HG03159 (cell line): ENCODE data around the gene GRID2.
"Not testable (repeated sequence)": the region's sequence is repeated elsewhere in the genome, so short reads cannot be mapped to it uniquely, and the experiment has no call there.

Experiments
- ATAC-seq: cut with Tn5 transposase; IDR thresholded peaks from one replicate; pipeline ENCODE4 v1.9.1; 2021; ENCODE audit warnings: mild to moderate bottlenecking, moderate library complexity; ENCODE audit not compliant: unreplicated experiment

GRID2 gene

DNA sequence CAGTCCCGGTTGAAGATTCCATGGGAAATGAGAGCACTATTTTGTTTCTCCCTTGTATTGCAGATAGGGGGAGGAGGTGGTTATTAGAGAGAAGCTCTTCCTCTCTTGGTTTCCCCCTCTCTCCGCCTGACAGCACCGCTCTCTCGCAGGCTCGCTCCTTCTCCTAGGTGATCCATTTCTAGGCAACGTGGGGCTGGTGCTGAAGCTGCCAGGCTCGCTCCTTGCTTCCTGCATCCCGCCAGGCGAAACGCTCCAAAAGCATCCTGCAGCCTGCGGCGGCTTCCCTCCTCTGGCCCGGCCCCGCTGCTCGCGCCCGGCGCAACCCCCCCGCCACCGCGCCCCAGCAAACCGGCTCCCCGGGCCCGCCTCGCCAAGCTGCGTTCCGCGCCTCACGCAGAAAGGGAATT, at the start of gene GRID2:
GRID2 (plus strand) TSS at position 346 of the 407 bp plus-strand sequence.
- ATAC-seq, result no peak

DNA sequence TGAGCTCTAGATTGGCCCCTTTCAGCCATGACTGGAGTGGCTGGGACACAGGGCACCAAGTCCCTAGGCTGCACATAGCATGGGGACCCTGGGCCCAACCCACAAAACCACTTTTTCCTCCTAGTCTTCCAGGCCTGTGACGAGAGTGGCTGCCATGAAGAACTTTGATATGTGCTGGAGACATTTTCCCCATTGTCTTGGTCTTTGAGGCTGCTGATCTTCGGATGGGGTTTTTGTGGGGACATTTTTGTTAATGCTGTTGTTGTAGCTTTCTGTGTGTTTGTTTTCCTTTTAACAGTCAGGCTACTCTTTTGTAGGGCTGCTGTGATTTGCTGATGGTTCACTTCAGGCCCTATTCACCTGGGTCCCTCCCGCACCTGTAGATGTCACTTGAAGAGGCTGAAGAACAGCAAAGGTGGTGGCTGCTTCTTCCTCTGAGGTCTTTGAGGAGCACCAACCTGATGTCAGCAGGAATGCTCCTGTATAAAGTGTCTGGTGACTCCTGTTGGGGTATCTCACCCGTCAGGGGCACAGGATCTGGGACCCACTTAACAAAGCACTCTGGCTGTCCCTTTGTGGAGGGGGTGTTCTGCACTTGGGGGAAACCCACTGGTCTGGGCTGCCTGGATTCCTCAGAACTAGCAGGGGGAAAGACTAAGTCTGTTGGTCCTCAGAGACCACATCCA, 49.6 kb upstream of the GRID2 start:
- no peak for ATAC-seq

DNA sequence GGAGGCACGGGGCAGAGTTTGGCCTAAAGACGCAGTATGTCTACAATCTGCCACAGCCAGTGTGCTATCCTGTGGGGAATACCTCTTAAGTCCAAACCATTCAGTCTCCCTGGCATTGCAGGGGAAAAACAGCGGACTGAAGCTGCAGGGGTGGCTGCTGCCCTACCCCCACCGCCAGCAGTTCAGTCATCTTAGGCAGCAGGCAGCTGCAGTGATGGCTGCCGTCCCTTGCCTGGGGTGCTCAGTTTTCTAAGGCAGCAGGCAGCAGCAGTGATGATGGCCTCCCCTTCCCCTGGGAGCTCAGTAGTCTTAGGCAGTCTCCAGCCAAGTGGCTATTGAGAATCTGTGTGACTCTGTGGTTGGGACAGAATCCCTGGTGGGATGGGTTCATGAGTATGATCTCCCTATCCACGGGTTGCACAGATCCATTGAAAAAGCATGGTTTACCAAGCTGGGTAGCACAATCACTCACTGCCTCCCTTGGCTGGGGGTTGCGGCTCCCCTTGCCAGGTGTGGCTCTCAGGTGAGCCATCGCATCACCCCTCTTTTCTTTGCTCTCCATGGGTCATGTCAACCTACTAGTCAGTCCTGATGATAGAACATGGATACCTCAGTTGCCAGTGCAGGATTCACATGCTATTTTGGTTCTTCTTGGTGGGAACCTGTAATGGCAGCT, 48.9 kb upstream of the GRID2 start:
- no peak for ATAC-seq

DNA sequence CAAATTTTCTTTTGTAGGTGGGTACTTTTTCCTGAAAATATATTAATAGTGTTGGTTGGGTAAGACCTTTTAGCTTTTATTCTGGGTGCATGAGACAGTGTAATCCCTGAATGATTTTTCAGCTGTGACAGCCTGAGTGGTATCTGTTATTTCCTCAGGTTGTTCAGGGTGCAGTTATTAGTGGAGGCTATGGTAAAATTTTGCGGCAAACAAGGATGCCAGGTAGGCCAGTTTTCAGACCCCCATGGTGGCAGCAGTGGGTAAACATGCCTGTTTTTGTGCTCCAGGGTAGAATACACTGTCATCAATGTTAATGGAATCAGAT, 47.9 kb upstream of the GRID2 start:
- ATAC-seq, result no peak

DNA sequence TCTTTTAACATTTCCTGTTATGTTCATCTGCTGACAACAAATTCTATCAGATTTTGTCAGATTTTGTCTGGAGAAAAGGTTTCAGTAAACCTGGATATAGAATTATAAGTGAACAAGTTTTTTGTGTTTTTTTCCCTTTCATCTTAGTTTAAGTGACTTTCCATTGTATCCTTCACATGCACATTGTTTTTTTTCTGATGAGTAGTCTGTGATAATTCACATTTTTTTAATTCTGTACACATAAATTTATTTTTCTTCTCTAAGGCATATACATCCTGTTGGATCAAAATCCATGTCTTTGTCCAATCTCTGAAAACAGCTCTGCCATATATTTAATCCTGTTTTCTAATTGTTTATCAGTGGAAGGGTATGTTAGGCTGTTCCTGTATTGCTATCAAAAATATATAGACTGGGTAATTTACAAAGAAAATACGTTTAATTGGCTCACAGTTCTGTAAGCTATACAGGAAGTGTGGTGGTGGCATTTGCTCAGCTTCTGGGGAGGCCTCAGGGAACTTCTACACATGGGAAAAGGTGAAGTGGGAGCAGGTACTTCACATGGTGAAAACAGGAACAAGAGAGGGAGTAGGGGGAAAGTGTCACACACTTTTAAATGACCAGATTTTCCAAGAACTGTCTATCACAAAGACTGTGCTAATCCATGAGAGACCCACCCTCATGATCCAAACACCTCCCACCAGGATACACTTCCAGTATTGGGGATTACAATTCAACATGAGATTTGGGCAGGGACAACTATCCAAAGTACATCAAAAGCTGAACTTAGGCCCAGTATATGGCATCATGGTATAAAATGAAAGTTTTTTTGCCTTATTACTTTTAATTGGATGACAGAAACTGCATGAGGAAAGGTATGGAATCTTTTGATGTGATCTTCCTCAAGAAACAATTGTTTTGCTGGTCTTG, 45.6 kb upstream of the GRID2 start:
- no peak for ATAC-seq

DNA sequence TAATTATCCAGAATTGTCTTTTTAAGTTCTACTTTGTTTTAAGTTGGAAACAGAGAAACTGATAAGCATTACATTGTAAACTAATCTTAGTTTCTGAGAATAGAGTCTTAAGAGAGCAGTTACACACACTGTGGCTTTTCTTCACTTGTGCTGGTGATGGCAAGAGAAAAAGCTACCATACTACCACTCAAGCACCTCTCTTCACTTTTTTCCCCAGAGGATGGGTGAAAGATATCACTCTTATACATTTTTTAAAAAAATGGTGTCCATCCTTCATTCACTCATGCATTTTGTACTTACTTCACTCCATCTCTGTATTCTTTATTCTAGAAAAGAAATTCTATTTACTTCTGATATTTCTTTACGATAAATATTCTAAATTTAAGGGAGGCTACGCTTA, 42.5 kb upstream of the GRID2 start:
- no peak for ATAC-seq

DNA sequence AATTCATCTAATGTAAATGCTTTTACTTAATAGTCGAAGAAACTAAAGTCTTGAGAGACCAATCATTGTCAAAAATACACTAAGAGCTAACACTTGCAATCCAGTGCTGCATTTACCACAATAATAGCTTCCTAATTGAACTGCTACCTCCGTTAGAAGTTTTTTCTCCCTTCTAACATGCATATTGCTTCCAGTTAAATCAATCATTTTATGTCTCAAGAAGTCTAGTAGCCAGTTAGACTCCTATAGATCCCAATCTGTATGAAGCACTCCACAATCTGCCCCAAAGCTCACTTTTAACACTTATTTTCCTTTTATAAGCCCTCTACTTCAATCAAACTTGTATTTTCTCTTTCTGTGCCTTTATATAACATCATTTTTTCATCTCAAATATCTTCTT, 41.4 kb upstream of the GRID2 start:
- ATAC-seq, result no peak

DNA sequence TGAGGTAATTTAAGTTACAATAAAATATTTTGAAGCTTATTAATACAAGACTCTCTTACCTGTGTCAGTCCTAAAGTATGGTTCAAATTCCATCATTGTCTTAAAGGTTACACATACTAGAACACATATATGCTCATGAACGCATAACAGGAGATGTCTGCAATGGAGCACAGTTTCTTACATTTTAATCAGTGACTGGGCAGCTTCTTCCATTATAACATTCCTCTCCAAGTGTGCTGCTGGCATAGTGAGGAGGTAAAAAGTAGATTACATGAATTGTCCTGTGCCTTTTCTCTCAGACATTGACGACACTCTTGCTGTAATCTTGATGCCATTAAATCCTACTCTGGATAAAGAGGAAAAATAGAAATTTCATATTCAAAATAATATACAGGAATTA, 40.8 kb upstream of the GRID2 start:
- ATAC-seq, result no peak

DNA sequence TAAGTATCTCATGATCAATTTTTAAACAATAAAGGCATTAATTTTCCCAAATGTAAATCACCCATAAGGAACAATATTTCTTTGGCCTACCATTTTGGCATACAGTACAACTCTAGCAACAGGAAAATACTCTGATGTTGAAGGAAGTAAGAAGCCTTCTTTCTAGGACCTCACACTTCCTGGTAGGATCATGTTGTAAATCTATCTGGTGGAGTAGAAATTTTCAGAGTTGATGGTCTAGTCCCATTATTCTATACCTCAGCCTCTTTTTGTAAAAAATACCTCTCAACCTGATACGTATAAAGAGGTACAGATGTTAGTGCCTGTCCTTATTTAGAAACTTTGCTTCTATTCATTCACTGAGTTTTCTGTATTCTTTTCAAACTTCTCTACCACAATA, 40.2 kb upstream of the GRID2 start:
- no peak for ATAC-seq

DNA sequence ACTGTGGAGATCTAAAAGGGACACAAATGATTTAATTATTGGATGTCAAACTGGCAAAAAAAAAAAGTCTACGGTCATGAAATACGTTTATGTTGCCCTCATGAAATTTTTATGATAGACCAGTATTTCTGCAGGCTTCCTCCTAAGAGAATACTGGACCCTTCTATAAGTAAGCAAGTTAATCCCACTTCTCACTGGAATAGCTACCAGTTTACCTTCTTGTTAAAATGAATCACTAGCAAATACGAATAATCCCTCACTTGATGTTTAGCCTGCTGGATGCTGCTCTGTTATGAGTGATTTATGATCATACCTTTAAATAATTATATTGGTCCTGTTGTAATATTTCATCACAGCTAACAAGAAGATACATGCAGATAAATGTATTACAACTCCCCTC, 39.6 kb upstream of the GRID2 start:
- no peak for ATAC-seq

DNA sequence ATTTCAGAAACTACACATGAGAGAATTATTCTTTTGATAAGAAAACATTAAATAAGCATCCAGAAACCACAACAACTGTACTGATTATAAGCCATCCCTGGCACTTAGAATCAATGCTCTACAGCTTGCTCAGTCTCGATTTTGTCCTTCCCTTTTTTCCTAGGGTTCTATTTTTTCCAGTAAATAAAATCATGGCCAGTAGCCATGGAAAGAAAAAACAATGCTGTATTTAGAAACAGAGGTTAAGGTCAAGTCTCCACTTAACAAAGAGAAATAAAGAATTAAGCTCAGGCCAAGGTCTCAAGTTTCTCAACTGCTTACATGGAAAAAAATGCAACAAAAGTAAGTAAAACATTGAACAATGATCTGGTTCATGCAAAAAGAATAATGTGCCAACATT, 38.7 kb upstream of the GRID2 start:
- ATAC-seq, result no peak

DNA sequence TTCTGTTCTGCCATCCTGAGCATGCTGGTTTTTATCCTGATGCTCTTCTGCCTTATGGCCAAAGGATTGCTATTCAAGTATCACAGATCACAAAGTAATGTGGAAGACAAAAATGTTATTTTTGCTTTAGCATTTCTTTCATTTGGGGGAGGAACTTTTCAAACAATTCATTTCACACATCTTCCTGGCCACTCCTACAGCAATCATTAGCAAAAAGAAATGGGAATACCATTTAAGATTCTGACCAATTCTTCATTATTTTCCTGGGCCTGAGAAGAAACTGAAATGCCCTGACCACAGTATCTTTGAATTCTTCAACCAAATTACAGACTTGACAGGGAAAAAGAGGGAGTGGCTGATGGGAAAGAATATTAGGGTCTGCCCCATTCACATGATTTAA, 38.0 kb upstream of the GRID2 start:
- no peak for ATAC-seq

DNA sequence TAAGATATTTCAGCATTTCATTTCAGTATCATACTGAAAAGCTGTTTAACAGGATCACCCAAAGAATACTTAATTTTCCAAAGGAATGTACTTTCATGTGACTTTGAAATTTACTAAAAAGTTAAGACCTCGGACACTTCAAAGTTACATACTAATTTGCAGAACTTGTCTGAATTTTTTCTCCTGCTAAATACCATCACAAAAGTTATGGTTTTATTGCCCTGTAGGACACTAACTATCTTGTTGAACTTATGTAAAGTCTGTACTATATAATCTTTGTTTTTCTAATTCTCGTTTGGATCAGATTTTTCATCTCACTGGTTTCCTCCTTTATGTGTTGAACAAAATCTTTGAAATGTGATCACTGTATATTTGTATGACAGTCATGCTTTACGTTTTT, 37.2 kb upstream of the GRID2 start:
- ATAC-seq, result no peak

DNA sequence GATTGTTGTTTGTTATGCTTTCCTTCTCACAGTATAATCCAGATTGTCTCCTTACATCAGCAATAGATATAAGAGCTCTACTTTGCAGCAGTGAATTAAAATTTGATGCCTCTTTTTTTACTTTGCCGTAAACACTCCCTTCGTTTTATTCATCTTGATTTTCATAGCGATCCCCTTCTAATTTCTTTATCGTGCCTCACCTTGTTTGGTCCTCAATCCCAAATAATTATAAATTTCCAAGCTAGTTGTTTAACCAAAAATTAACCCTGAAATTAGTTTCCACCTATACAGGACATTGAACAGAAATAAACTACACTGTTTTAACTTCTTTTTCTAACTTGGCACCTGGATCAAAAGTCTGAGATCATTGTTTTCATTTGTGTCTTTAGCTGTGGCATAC, 35.1 kb upstream of the GRID2 start:
- ATAC-seq, result no peak

DNA sequence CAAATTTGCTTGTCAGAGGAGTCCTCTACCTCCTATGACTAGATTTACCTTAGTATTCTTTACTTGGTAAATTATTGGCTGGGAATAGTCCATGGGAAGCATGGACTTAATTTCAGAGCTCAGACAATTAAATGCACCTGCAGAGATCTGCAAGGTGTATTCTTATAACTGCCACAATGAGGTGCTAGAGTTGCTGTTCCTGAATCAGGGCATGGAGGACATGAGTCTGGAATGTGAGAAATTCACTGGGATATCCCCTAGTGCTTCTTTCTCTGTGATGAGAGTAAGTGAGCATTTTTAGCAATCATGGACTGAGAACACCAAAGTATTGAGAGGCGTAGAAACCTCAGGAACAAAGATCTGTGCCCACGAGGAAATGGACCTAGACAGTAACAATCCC, 32.9 kb upstream of the GRID2 start:
- ATAC-seq, result no peak

DNA sequence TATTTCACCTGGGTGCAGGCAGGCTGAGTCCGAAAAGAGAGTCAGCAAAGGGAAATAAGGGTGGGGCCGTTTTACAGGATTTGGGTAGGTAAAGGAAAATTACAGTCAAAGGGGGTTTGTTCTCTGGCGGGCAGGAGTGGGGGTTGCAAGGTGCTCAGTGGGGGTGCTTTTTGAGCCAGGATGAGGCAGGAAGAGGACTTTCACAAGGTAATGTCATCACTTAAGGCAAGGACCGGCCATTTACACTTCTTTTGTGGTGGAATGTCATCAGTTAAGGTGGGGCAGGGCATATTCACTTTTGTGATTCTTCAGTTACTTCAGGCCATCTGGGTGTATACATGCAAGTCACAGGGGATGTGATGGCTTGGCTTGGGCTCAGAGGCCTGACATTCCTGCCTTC, 32.2 kb upstream of the GRID2 start:
- ATAC-seq, result not testable (repeated sequence)

DNA sequence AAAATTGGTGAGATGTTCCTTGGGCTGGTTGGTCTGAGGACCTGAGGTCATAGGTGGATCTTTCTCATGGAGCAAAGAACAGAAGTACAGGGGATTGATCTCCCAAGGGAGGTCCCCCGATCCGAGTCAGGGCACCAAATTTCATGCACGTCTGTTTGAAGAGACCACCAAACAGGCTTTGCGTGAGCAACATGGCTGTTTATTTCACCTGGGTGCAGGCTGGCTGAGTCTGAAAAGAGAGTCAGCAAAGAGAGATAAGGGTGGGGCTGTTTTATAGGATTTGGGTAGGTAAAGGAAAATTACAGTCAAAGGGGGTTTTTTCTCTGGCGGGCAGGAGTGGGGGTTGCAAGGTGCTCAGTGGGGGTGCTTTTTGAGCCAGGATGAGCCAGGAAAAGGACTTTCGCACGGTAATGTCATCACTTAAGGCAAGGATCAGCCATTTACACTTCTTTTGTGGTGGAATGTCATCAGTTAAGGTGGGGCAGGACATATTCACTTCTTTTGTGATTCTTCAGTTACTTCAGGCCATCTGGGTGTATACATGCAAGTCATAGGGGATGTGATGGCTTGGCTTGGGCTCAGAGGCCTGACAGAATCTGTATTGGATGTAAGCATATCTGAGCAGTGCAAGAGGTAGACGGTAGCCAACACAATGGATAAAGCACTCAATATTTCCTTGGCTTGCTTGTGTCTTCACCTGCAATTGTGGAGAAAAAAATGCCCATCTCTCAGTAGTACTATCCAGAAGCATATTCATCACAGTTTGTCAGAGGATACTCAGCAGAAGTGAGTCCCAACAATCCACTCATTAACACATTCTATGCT, 26.5 kb upstream of the GRID2 start:
- ATAC-seq, result not testable (repeated sequence)

DNA sequence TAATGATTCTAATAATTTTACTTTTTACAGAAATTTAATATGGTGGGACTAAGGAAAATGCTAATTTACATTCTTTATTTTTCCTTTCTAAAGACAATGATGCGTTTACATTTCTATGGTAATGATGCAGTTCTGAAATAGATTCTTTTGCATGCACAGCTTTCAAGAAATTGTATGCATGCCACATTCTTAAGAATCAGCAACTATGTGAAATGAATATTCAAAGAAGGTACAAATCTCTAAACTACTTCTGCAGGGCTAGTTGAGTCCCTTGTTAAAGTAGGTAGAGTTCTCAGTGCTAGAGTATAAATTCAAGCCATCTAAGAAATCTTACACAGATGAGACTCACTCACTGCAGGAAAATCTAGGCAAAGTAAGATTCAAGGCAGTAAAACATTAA, 24.5 kb upstream of the GRID2 start:
- ATAC-seq, result no peak

DNA sequence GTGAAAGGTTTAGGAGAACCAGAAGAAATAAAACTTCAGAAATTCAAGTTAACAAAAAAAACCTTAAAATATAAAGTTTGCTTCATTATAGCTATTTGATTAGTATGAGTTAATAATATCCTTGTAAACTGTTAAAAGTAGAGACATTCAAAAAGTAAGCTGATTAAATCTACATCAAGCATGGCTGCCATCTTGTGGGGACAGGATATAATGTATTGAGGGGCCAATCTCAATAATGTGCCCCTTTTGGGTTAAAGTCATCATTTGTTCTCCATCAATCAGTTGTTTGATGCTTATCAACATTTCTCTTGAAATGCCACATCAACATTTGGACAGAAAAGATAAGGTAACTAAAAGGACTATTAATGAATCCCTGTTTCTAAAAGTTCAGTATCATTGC, 4.6 kb upstream of the GRID2 start:
- no peak for ATAC-seq

DNA sequence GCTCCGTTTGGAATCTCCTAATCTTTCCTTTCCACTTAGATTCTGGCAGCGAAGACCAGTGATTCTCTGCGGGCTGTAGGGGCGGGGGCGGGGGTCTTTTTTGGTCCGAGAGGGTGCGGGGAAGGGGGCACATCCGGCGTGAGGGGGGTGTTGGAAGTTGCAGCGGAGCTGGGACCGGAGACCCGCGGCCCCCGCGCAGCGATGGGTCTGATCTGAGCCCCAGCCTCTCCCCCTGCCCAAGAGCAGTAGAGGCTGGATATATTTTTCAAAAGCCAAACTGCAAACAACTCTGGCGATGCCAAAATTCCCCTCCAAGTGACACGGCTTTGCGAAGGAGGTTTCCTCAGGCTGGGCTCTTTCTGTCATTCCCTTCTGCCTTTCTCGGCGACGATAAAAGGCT, 355 bp downstream of the GRID2 start:
- no peak for ATAC-seq

DNA sequence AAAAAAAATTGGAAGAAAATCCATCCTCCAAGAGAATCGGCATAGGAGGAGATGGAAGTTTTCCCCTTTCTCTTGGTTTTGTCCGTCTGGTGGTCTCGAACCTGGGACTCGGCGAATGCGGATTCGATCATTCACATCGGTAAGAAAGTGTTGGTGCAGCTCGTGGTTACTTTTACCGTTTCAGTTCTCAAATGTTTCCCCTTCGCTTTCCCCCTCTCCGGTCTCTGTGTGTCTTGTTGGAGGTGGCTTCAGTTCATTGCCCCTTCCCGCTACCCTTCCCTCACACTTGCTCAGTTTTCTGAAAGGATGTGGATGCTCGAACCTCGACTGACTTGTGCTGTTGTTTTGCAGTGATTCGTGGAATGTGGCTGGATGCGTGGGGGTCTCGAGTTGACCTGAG, 840 bp downstream of the GRID2 start:
- no peak for ATAC-seq
